Upper lobe of left lung (tissue), 6 donors: ENCODE data around the gene GCH1. TPM values are rescaled to one million over a fixed set of nuclear protein-coding genes. Genes with fewer than 3 reads are reported as not detected.
"Not testable (repeated sequence)": the region's sequence is repeated elsewhere in the genome, so short reads cannot be mapped to it uniquely, and the experiment has no call there.

Experiments
- ATAC-seq, 2 donors: fragments of 200-7000 bp; cut with Tn5 transposase; one replicate each; pipeline ENCODE4 v1.9.1; 2022; ENCODE audit warnings: mild to moderate bottlenecking in 2 of 2, moderate library complexity in 2 of 2; ENCODE audit not compliant: low FRiP score in 2 of 2
- DNase-seq, 2 donors: peaks; one replicate each; pipeline ENCODE4 v3.0.0-alpha.2; 2019 to 2020
- H3K27ac ChIP-seq, 4 donors: fragments of 200-600 bp; sonication (generic); one replicate each; pipeline ENCODE4 v1.5.1; 2016 to 2019
- H3K27me3 ChIP-seq, 4 donors: fragments of 200-600 bp; sonication (generic); one replicate each; pipeline ENCODE4 v1.5.1; 2017 to 2019
- H3K36me3 ChIP-seq, 4 donors: fragments of 200-600 bp; sonication (generic); one replicate each; pipeline ENCODE4 v1.5.1; 2016 to 2019
- H3K4me1 ChIP-seq, 4 donors: fragments of 200-600 bp; sonication (generic); one replicate each; pipeline ENCODE4 v1.5.1; 2018 to 2019
- H3K4me3 ChIP-seq, 4 donors: fragments of 200-600 bp; sonication (generic); one replicate each; pipeline ENCODE4 v1.5.1; 2017 to 2019; ENCODE audit warnings: mild to moderate bottlenecking in 2 of 4, moderate library complexity in 1 of 4
- H3K9me3 ChIP-seq, 4 donors: fragments of 200-600 bp; sonication (generic); one replicate each; pipeline ENCODE4 v1.5.1; 2018 to 2019
- EP300 ChIP-seq, 4 donors: sonication (generic); formaldehyde crosslinking; IDR thresholded peaks; one replicate each; pipeline ENCODE4 v1.5.1; 2017; ENCODE audit warnings: antibody characterized with exemption in 4 of 4, control low read depth in 2 of 4
- POLR2A ChIP-seq, 4 donors: fragments of 450-650 bp; IDR thresholded peaks; one replicate each; pipeline ENCODE4 v1.5.1; 2016 to 2017; ENCODE audit warnings: antibody characterized with exemption in 4 of 4, mild to moderate bottlenecking in 2 of 4
- POLR2AphosphoS5 ChIP-seq, 2 donors: sonication (generic); formaldehyde crosslinking; IDR thresholded peaks; one replicate each; pipeline ENCODE4 v1.5.1; 2017; ENCODE audit warnings: antibody characterized with exemption in 2 of 2
- WGBS, 2 donors: methylation state at CpG; one replicate each; pipeline ENCODE4 v1.1.5; 2017 to 2018; 5-methylcytosine and 5-hydroxymethylcytosine counted together
- total RNA-seq, 6 donors: library from RNA; depleted of rRNA in 4 of 6; stranded (reverse); fragments of >200 nt in 4 of 6; gene quantifications; one replicate each; pipeline versions ENCODE4 v1.1.0 to v1.2.1, GENCODE V29; 2016 to 2021
- TF ChIP-seq, protein P1 (sequence below), 6 experiments: fragments of 450-650 bp in 4 of 6; fragments of 200-600 bp in 2 of 6; sonication (generic) in 2 of 6; IDR thresholded peaks; one replicate each; pipeline ENCODE4 v1.5.1; 2016 to 2019; ENCODE audit warnings: antibody characterized with exemption in 6 of 6
- donor health status: DM: no; HTN: no; CAD: no; lungs with moderate emphysema.
- donor health status: DM: no; HTN: yes; CAD: no; lungs with severe emphysema.

GCH1 gene
- total RNA-seq, 6 donors from 2014 or later: 7.9 to 26.3 (median 19.5) TPM

DNA sequence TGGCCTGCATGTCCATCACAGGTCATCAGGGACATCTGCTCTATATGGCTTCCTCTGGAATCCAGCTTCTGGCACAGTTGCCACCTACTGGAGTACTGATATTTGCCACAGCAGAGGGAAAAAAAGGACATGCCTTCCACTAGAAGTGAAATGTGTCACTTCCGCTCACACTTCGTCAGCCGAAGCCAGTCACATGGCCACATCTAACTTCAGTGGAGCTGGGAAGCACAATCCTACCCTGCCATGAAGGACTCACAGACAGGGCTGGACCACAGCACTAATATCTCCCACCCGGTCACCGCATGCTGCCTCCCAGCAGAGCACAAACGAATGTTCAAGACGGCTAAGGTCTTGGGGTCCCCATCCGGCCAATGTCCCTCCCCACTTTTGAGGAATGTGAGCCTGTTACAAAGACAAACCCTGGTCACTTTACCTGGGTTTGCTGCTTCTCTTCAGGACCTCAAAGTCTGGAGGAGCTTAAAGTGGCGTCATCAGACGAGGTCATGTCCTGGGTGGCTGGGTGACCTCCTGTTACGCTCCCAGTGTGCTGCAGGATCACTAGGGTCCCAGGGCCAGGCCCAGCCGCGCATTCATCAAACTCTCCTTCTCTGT, 98.6 kb downstream of the GCH1 start:
- Histone ChIP-seq H3K4me3 (no peak overlapping the region), H3K9me3 (no peaks in the 10 kb centered on the region), H3K36me3 (no peaks in the 10 kb centered on the region), H3K27me3 (no peaks in the 10 kb centered on the region), H3K27ac (no peak overlapping the region), H3K4me1 (peaks cover 0 to 5% (median 2%) of the 10 kb centered on the region in 4 donors)
- TF ChIP-seq POLR2AphosphoS5 (IDR thresholded peaks at IDR 0.05) (no peak), POLR2A (IDR thresholded peaks at IDR 0.05) (no peak)
- 87 to 89% methylated on average over 11 to 13 of the region's 13 CpGs for WGBS, 2 donors
- ATAC-seq (no peak), DNase-seq (no peak)

DNA sequence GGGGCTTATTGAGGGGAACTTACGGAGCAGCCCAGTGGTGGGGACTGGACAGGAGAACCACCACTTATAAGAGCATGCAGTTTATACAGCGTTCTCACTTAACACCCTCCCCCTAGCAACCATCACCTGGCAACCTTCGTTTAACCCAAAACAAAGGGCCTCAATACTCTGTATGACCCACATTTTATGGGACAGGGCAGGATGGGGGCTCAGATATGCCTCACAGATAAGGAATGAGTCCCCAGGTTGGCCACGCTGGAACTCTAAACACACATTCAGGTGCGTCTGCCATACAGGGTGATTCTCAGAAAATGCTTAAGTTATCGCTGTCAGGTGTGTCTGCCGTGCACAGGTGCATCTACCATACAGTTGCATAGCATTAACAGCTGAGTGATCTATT, 99.2 kb downstream of the GCH1 start:
- H3K9me3 ChIP-seq: no peaks in the 10 kb centered on the region
- no peak overlapping the region for H3K27ac ChIP-seq
- ATAC-seq (no peak), DNase-seq (no peak)
- peaks cover 0 to 5% (median 2%) of the 10 kb centered on the region in 4 donors for H3K4me1 ChIP-seq
- no peaks in the 10 kb centered on the region for H3K36me3 ChIP-seq
- H3K27me3 ChIP-seq: no peaks in the 10 kb centered on the region
- TF ChIP-seq POLR2AphosphoS5 (IDR thresholded peaks at IDR 0.05) (no peak), EP300 (IDR thresholded peaks at IDR 0.05) (no peak), POLR2A (IDR thresholded peaks at IDR 0.05) (no peak)
- TF ChIP-seq, protein P1, sequence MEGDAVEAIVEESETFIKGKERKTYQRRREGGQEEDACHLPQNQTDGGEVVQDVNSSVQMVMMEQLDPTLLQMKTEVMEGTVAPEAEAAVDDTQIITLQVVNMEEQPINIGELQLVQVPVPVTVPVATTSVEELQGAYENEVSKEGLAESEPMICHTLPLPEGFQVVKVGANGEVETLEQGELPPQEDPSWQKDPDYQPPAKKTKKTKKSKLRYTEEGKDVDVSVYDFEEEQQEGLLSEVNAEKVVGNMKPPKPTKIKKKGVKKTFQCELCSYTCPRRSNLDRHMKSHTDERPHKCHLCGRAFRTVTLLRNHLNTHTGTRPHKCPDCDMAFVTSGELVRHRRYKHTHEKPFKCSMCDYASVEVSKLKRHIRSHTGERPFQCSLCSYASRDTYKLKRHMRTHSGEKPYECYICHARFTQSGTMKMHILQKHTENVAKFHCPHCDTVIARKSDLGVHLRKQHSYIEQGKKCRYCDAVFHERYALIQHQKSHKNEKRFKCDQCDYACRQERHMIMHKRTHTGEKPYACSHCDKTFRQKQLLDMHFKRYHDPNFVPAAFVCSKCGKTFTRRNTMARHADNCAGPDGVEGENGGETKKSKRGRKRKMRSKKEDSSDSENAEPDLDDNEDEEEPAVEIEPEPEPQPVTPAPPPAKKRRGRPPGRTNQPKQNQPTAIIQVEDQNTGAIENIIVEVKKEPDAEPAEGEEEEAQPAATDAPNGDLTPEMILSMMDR (IDR thresholded peaks at IDR 0.05): no peak
- 75% methylated on average over 7 of the region's 7 CpGs for WGBS, 2 donors
- no peak overlapping the region for H3K4me3 ChIP-seq

DNA sequence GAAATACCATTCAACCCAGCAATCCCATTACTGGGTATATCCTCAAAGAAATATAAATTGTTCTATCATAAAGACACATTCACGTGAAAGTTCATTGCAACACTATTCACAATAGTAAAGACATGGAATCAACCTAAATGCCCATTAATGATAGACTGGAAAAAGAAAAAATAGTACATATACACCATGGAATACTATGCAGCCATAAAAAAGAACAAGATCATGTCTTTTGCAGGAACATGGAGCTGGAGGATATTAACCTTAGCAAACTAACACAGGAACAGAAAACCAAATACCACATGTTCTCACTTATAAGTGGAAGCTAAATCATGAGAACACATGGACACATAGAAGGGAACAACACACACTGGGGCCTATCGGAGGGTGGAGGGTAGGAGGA, 101.1 kb downstream of the GCH1 start:
- not testable (repeated sequence) for H3K9me3 ChIP-seq, H3K27me3 ChIP-seq, H3K4me1 ChIP-seq, ATAC-seq, H3K4me3 ChIP-seq, H3K27ac ChIP-seq, H3K36me3 ChIP-seq, DNase-seq
- WGBS, 2 donors: 94 to 95% methylated on average over 2 of the region's 2 CpGs

- H3K27me3 ChIP-seq: no peaks in the 10 kb centered on the region
- peaks cover 0 to 8% (median 4%) of the 10 kb centered on the region in 4 donors for H3K9me3 ChIP-seq
- H3K27ac ChIP-seq: no peak overlapping the region
- no peaks in the 10 kb centered on the region for H3K36me3 ChIP-seq
- ATAC-seq (no peak), DNase-seq (no peak)
- WGBS, 2 donors: 83 to 88% methylated on average over 9 of the region's 9 CpGs
- no peaks in the 10 kb centered on the region for H3K4me1 ChIP-seq
- no peak overlapping the region for H3K4me3 ChIP-seq
- TF ChIP-seq POLR2AphosphoS5 (IDR thresholded peaks at IDR 0.05) (no peak), POLR2A (IDR thresholded peaks at IDR 0.05) (no peak), EP300 (IDR thresholded peaks at IDR 0.05) (no peak)
- TF ChIP-seq, protein P1 (IDR thresholded peaks at IDR 0.05): no peak
These were observed 104.0 kb downstream of the GCH1 start for GRCh38 chr14:54798465-54799124.

DNA sequence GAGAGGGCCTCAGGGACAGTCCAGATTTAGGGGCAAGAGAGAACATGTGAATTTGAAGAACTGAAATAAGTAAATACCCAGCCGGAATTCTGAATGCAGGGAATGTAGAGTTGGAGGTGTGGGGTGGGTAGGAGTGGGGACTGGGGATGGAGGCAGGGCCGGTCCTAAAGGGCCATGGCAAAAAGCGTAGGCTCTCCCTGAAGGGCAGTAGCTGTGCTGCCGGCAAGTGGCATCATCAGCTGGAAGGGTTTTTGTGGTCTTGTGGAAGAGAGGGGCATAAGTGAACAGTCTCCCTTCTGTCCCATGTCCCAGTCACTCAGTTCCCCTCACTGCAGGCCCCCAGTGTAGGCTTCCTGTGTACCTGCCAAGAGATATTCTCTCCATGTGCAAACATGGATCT, 104.6 kb downstream of the GCH1 start:
- Histone ChIP-seq H3K27ac (no peak overlapping the region), H3K36me3 (no peaks in the 10 kb centered on the region), H3K27me3 (no peaks in the 10 kb centered on the region), H3K4me1 (no peaks in the 10 kb centered on the region), H3K4me3 (no peak overlapping the region), H3K9me3 (peaks cover 0 to 8% (median 4%) of the 10 kb centered on the region in 4 donors)
- TF ChIP-seq POLR2AphosphoS5 (IDR thresholded peaks at IDR 0.05): no peak
- TF ChIP-seq, protein P1 (IDR thresholded peaks at IDR 0.05): no peak
- TF ChIP-seq EP300 (IDR thresholded peaks at IDR 0.05): no peak
- TF ChIP-seq POLR2A (IDR thresholded peaks at IDR 0.05): no peak
- WGBS, 2 donors: 59 to 67% methylated on average over 4 of the region's 4 CpGs
- DNase-seq: no peak
- no peak for ATAC-seq

- Histone ChIP-seq H3K36me3 (no peaks in the 10 kb centered on the region), H3K4me1 (no peaks in the 10 kb centered on the region), H3K9me3 (peaks cover 0 to 8% (median 4%) of the 10 kb centered on the region in 4 donors), H3K4me3 (no peak overlapping the region), H3K27ac (no peak overlapping the region), H3K27me3 (no peaks in the 10 kb centered on the region)
- ATAC-seq (peak in 1 of 2 donors; percentile 27), DNase-seq (no peak)
- 83 to 92% methylated on average over 5 to 6 of the region's 6 CpGs for WGBS, 2 donors
- TF ChIP-seq, protein P1 (IDR thresholded peaks at IDR 0.05): no peak
- TF ChIP-seq POLR2A (IDR thresholded peaks at IDR 0.05) (no peak), EP300 (IDR thresholded peaks at IDR 0.05) (no peak), POLR2AphosphoS5 (IDR thresholded peaks at IDR 0.05) (no peak)
These were observed 105.1 kb downstream of the GCH1 start for GRCh38 chr14:54797556-54797955.
